Calu3 (cell line): Measurements from ENCODE around the gene SELENOM. TPM values are rescaled to one million over a fixed set of nuclear protein-coding genes. Genes with fewer than 3 reads are reported as not detected.

ENCODE experiments used
- BruUV-seq: library from RNA; stranded (reverse); fragments of 400-500 nt; replicated peaks from 2 replicates; lab custom pipeline; 2021; lab: Mats Ljungman, UMichigan
- CTCF ChIA-PET: fragments of 300-600 bp; sonication (Branson Sonifier 250); formaldehyde crosslinking; loops from one replicate; lab custom pipeline; 2022; ENCODE audit warnings: antibody characterized with exemption; lab: Charles Lee
- DNase-seq: peaks from one replicate; pipeline ENCODE4 v3.0.0; 2022
- H3K27ac Mint-ChIP-seq: one replicate; pipeline ENCODE4 v1.8.0; 2022; ENCODE audit warnings: mixed read lengths; ENCODE audit not compliant: unreplicated experiment
- H3K27me3 Mint-ChIP-seq: one replicate; pipeline ENCODE4 v1.8.0; 2022; ENCODE audit warnings: mixed read lengths; ENCODE audit not compliant: unreplicated experiment
- H3K36me3 Mint-ChIP-seq: one replicate; pipeline ENCODE4 v1.8.0; 2022; ENCODE audit warnings: mild to moderate bottlenecking, moderate library complexity, mixed read lengths; ENCODE audit not compliant: insufficient read depth, unreplicated experiment
- H3K4me1 Mint-ChIP-seq: one replicate; pipeline ENCODE4 v1.8.0; 2022; ENCODE audit warnings: mild to moderate bottlenecking, low read depth, mixed read lengths; ENCODE audit not compliant: unreplicated experiment
- H3K4me3 Mint-ChIP-seq: one replicate; pipeline ENCODE4 v1.8.0; 2022; ENCODE audit warnings: mild to moderate bottlenecking, low read depth, moderate library complexity, mixed read lengths; ENCODE audit not compliant: unreplicated experiment
- H3K9me3 Mint-ChIP-seq: one replicate; pipeline ENCODE4 v1.8.0; 2022; ENCODE audit warnings: low read depth, mixed read lengths; ENCODE audit not compliant: unreplicated experiment
- intact Hi-C: fragments of 100-400 bp; cut with micrococcal nuclease; formaldehyde crosslinking; loops from one replicate; pipeline ENCODE4 v1.10.0; 2022; ENCODE audit not compliant: unreplicated experiment
- total RNA-seq: library from RNA; stranded (reverse); gene quantifications from 2 replicates; pipeline ENCODE4 v1.2.3, GENCODE V29; 2022
- TF ChIP-seq, protein P1 (sequence below): fragments of 200-600 bp; IDR thresholded peaks from one replicate; pipeline ENCODE4 v1.8.0; 2022; ENCODE audit warnings: antibody characterized with exemption; ENCODE audit not compliant: unreplicated experiment

Gene SELENOM
- total RNA-seq, 1 experiment from 2014 or later = not detected

DNA sequence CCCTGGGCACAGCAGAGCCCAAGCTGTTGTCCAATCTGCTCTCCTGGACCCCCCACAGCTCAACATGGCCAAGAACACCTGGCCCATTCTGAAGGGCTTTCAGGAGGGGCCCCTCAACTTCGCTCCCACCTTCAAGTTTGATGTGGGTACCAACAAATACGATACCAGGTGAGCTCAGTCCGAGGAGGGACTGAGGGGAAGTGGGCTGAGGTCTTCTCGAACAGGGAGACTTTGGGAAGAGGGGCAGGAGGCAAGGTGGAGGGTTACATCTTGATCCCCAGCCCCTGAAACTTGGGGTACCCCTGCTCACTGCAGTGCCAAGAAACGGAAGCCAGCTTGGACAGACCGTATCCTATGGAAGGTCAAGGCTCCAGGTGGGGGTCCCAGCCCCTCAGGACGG lies 20.8 kb upstream of the SELENOM start:
- peaks cover 22% of the 10 kb centered on the region for H3K4me1 Mint-ChIP-seq

DNA sequence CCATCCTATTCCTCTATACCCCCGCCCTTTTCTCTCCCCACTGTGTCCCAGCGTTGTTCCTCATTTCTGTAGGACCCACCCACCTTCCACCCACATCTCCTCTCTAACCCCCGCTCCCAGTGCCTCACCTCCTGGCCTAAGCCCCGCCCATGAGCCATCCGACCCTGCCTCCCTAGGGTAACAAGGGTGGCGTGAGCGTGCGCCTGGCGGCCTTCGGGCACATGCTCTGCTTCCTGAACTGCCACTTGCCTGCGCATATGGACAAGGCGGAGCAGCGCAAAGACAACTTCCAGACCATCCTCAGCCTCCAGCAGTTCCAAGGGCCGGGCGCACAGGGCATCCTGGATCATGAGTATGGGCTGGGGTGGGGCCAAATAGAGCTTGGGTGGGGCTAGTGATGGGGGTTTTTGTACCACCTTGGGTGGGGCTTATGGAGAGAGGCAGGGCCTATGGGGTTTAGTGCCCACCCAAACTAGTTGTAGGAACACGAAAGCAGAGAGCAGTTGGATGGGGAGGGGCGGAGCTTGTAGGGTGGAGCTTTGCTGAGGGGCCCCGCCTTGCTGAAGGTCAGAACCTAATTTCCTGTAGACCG lies 19.9 kb upstream of the SELENOM start:
- Mint-ChIP-seq H3K4me3 (no peak overlapping the region), H3K36me3 (peaks cover 8% of the 10 kb centered on the region), H3K9me3 (no peaks in the 10 kb centered on the region), H3K27me3 (peaks cover 16% of the 10 kb centered on the region), H3K4me1 (peaks cover 24% of the 10 kb centered on the region), H3K27ac (no peak overlapping the region)
- intact Hi-C loops = no loop called here
- DNase-seq = no peak
- TF ChIP-seq, protein P1, sequence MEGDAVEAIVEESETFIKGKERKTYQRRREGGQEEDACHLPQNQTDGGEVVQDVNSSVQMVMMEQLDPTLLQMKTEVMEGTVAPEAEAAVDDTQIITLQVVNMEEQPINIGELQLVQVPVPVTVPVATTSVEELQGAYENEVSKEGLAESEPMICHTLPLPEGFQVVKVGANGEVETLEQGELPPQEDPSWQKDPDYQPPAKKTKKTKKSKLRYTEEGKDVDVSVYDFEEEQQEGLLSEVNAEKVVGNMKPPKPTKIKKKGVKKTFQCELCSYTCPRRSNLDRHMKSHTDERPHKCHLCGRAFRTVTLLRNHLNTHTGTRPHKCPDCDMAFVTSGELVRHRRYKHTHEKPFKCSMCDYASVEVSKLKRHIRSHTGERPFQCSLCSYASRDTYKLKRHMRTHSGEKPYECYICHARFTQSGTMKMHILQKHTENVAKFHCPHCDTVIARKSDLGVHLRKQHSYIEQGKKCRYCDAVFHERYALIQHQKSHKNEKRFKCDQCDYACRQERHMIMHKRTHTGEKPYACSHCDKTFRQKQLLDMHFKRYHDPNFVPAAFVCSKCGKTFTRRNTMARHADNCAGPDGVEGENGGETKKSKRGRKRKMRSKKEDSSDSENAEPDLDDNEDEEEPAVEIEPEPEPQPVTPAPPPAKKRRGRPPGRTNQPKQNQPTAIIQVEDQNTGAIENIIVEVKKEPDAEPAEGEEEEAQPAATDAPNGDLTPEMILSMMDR = no peak
- BruUV-seq = no TSS peak
- CTCF ChIA-PET = no interaction called here

More for the DNA sequence above, 20.8 kb upstream of the SELENOM start:
- no TSS peak for BruUV-seq
- Mint-ChIP-seq H3K36me3 (peaks cover 1% of the 10 kb centered on the region), H3K27ac (no peak overlapping the region), H3K4me3 (no peak overlapping the region), H3K9me3 (no peaks in the 10 kb centered on the region), H3K27me3 (peaks cover 16% of the 10 kb centered on the region)
- CTCF ChIA-PET = interaction anchor here (0.6 kb wide), 2 partner anchors 154 to 680 kb away, joined by 3 to 5 read pairs; no protein-coding TSS in a partner anchor
- DNase-seq = no peak
- intact Hi-C loops = no loop called here
- TF ChIP-seq, protein P1 = no peak

DNA sequence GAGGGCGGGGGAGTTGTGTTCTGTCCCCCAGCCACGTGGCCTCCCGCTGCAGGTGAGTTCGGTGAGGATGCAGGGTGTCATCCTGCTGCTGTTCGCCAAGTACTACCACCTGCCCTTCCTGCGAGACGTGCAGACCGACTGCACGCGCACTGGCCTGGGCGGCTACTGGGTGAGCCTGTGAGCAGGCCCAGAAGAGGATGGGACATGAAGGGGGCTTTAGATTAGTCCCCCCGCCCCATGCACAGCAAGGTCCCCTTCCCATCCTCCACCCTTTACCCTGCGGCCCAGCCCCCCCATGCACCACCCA lies 19.5 kb upstream of the SELENOM start:
- H3K27me3 Mint-ChIP-seq = peaks cover 16% of the 10 kb centered on the region
- H3K36me3 Mint-ChIP-seq = peaks cover 8% of the 10 kb centered on the region
- no TSS peak for BruUV-seq
- H3K4me3 Mint-ChIP-seq = no peak overlapping the region
- H3K27ac Mint-ChIP-seq = no peak overlapping the region
- CTCF ChIA-PET = no interaction called here
- no peak for DNase-seq
- peaks cover 20% of the 10 kb centered on the region for H3K4me1 Mint-ChIP-seq
- H3K9me3 Mint-ChIP-seq = no peaks in the 10 kb centered on the region
- intact Hi-C loops = no loop called here
- TF ChIP-seq, protein P1 = no peak

DNA sequence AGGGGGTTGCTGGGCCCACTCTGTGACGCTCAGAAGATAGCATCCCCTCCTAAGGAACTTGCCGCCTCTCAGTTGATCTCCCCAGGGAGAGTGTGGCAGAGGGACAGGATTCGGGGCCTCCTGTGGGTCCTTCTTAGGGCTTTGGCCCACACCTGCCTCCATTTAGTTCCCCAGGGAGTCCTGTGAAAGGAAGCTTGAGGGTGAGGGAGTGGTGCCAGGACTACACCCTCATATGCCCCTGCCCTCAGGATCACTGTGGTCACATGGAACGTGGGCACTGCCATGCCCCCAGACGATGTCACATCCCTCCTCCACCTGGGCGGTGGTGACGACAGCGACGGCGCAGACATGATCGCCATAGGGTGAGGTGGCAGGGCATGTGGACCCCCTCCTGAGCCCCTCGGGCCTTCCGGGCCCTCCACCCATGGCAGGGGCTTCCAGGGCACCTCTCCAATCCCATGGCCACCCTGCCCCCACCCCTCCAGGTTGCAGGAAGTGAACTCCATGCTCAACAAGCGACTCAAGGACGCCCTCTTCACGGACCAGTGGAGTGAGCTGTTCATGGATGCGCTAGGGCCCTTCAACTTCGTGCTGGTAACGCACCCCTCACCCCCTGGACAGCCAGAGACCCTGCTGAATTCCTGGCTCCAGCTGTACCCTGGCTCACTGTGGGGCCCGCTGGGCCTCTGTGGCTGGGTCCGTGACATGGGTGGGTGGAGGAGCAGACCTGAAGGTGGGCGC lies 18.9 kb upstream of the SELENOM start:
- no peak overlapping the region for H3K27ac Mint-ChIP-seq
- H3K4me1 Mint-ChIP-seq = peaks cover 15% of the 10 kb centered on the region
- DNase-seq = no peak
- BruUV-seq = no TSS peak
- H3K36me3 Mint-ChIP-seq = peaks cover 8% of the 10 kb centered on the region
- H3K9me3 Mint-ChIP-seq = no peaks in the 10 kb centered on the region
- H3K27me3 Mint-ChIP-seq = peaks cover 16% of the 10 kb centered on the region
- intact Hi-C loops = no loop called here
- H3K4me3 Mint-ChIP-seq = no peak overlapping the region
- CTCF ChIA-PET = no interaction called here
- TF ChIP-seq, protein P1 = no peak
